22Rv1 (cell line): ENCODE measurements around the gene GALM.

Experiments used
- H3K27ac ChIP-seq: fragments of 450-650 bp; 2 replicates; pipeline ENCODE4 v1.5.1; 2017
- CTCF ChIP-seq: fragments of 450-650 bp; IDR thresholded peaks from 2 replicates; pipeline ENCODE4 v1.5.1; 2017; ENCODE audit warnings: mild to moderate bottlenecking
- ZFX ChIP-seq: fragments of 450-650 bp; IDR thresholded peaks from 2 replicates; pipeline ENCODE4 v1.6.1; 2017; ENCODE audit warnings: antibody characterized with exemption, borderline replicate concordance

Gene GALM

GRCh38 chr2:38650717-38651116 is 15.2 kb upstream of the GALM start:
- TF ChIP-seq ZFX: no peak
- no peak for TF ChIP-seq CTCF
- no peak overlapping the region for H3K27ac ChIP-seq

- no peak overlapping the region for H3K27ac ChIP-seq
- TF ChIP-seq CTCF (no peak), ZFX (no peak)
These were observed 13.3 kb upstream of the GALM start for GRCh38 chr2:38652431-38653273.

GRCh38 chr2:38653380-38653714 is 12.6 kb upstream of the GALM start:
- TF ChIP-seq ZFX (no peak), CTCF (no peak)

GRCh38 chr2:38653715-38654527 is 12.0 kb upstream of the GALM start:
- H3K27ac ChIP-seq: no peak overlapping the region
- TF ChIP-seq CTCF (no peak), ZFX (no peak)

More at GRCh38 chr2:38653380-38653714, 12.6 kb upstream of the GALM start:
- no peak overlapping the region for H3K27ac ChIP-seq

- TF ChIP-seq CTCF (no peak), ZFX (no peak)
- no peak overlapping the region for H3K27ac ChIP-seq
These were observed 11.2 kb upstream of the GALM start for GRCh38 chr2:38654528-38655381.

GRCh38 chr2:38655441-38655840 is 10.5 kb upstream of the GALM start:
- no peak overlapping the region for H3K27ac ChIP-seq
- no peak for TF ChIP-seq ZFX
- no peak for TF ChIP-seq CTCF
